SK-N-MC (cell line): Measurements from ENCODE around the gene SLC35F1.

ENCODE experiments used
- DNase-seq: peaks from one replicate; pipeline ENCODE4 v3.0.0-alpha.2; 2011; ENCODE audit warnings: low read depth, low spot score
- H3K27ac ChIP-seq: fragments of 200-600 bp; sonication (generic); 2 replicates; pipeline ENCODE4 v1.5.1; 2016; ENCODE audit warnings: mixed run types
- H3K36me3 ChIP-seq: fragments of 200-600 bp; sonication (generic); 2 replicates; pipeline ENCODE4 v1.6.1; 2017; ENCODE audit warnings: antibody characterized with exemption, low read length, mixed read lengths; ENCODE audit not compliant: insufficient read depth
- H3K4me3 ChIP-seq: fragments of 200-600 bp; sonication (generic); 2 replicates; pipeline ENCODE4 v1.5.1; 2016
- H3K9ac ChIP-seq: fragments of 200-600 bp; sonication (generic); 2 replicates; pipeline ENCODE4 v1.8.0; 2017; ENCODE audit warnings: mixed run types, mixed read lengths; ENCODE audit not compliant: insufficient read length
- H3K9me3 ChIP-seq: fragments of 200-600 bp; sonication (generic); 2 replicates; pipeline ENCODE4 v1.6.1; 2017; ENCODE audit warnings: low read depth, mild to moderate bottlenecking, antibody characterized with exemption, low read length, moderate library complexity, mixed read lengths
- EZH2 ChIP-seq: fragments of 200-600 bp; sonication (generic); IDR thresholded peaks from one replicate; pipeline ENCODE4 v1.6.1; 2017; ENCODE audit warnings: antibody characterized with exemption
- FOXP2 ChIP-seq: optimal IDR thresholded peaks from 2 replicates; pipeline ENCODE3; 2011; ENCODE audit warnings: mild to moderate bottlenecking, moderate library complexity; ENCODE audit not compliant: insufficient read depth; ENCODE audit errors: extremely low read length, control extremely low read depth
- POLR2AphosphoS5 ChIP-seq: IDR thresholded peaks from 2 replicates; pipeline ENCODE4 v1.6.1; 2012; ENCODE audit warnings: mild to moderate bottlenecking, low read depth, low read length, borderline replicate concordance

The SLC35F1 gene

DNA sequence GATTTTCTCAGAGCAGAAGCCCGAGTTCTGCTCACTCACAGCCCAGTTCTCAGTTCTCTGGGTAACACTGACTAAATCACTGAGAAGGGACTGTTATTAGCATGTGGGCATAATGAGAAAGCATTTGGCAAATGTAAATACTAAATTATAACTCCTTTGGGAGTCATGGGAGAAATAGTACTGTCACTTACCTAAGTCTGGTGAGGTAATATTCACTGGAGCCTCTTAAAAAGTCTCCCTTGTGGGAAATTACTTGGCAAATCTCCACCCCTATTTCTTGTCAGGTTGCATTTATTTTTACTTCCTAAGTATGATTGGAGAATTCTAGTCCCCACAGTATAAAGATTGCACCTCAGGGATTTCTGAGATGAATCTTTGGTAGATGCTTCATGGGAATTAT, 254.3 kb downstream of the SLC35F1 start:
- no peak overlapping the region for H3K9ac ChIP-seq
- no peak for DNase-seq
- H3K36me3 ChIP-seq: no peaks in the 10 kb centered on the region
- TF ChIP-seq FOXP2: no peak
- TF ChIP-seq POLR2AphosphoS5: no peak
- no peak for TF ChIP-seq EZH2
- no peak overlapping the region for H3K4me3 ChIP-seq
- no peak overlapping the region for H3K27ac ChIP-seq
- H3K9me3 ChIP-seq: no peaks in the 10 kb centered on the region

DNA sequence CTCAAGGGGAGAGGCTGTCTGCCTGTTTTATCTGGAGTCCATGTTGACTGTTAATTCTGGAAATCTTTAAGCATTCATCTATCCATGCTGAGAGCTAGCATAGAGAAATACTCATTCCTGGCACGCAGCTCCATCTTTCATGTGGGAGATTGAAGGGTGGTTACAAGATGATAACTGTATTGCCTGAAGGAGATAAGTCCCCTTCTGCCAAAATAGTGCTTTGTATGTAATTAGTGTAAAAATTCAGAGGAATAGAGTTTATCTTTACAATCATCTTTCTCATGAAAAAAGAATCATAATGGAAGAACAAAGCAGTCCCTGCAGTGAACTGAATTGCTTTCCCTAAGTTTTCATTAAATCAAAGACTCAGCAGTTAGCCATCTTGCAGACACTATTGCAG, 256.5 kb downstream of the SLC35F1 start:
- H3K36me3 ChIP-seq: no peaks in the 10 kb centered on the region
- TF ChIP-seq POLR2AphosphoS5: peak; percentile 29; the same call in 1 of the 2 replicates
- TF ChIP-seq FOXP2: no peak
- H3K9ac ChIP-seq: no peak overlapping the region
- no peak for DNase-seq
- H3K27ac ChIP-seq: peak overlapping the region; percentile 16; the same call in 1 of the 2 replicates
- no peaks in the 10 kb centered on the region for H3K9me3 ChIP-seq
- peak overlapping the region; percentile 31 for H3K4me3 ChIP-seq

DNA sequence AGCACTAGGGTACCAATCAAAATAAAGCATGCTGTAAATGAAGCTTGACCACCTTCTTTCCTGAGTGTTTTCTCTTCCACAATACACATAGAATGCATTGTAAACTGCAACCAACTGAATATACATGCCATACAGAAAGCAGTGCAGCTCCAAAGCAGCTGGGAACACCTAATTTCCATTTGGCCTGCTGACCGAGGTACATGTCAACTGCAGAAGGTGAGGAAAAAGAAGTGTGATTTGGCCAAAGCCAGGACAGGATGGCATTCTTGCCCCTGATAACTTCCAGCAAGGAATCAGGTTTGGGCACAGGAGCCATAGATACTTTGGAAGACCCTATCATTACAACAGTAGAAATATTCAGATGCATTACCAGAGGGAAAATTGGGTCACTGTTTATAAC, 258.4 kb downstream of the SLC35F1 start:
- H3K4me3 ChIP-seq: no peak overlapping the region
- no peak overlapping the region for H3K27ac ChIP-seq
- TF ChIP-seq POLR2AphosphoS5 (no peak), EZH2 (no peak), FOXP2 (no peak)
- H3K9me3 ChIP-seq: no peaks in the 10 kb centered on the region
- H3K36me3 ChIP-seq: no peaks in the 10 kb centered on the region
- H3K9ac ChIP-seq: no peak overlapping the region
- no peak for DNase-seq

DNA sequence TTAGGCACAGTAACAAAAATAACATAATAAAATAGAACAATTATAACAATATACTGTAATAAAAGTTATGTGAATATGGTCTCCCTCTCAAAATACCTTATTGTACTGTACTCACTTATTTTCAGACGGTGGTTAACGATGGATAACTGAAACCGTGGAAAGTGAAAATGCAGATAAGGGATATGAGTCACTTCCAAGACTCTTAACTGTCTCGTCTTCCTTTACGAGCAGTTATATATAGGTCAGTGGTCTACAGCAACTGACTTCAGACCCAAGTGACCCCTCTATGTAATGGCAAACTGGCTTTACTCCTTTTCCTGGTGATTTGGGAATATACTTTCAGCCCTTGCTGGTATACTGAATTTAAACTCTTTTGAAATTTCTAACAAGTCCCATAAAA, 261.4 kb downstream of the SLC35F1 start:
- no peaks in the 10 kb centered on the region for H3K36me3 ChIP-seq
- no peak overlapping the region for H3K9ac ChIP-seq
- no peak for TF ChIP-seq POLR2AphosphoS5
- no peak for TF ChIP-seq EZH2
- no peak for TF ChIP-seq FOXP2
- no peak overlapping the region for H3K27ac ChIP-seq
- H3K9me3 ChIP-seq: peaks cover 1% of the 10 kb centered on the region; the same call in 1 of the 2 replicates
- H3K4me3 ChIP-seq: no peak overlapping the region
- no peak for DNase-seq

DNA sequence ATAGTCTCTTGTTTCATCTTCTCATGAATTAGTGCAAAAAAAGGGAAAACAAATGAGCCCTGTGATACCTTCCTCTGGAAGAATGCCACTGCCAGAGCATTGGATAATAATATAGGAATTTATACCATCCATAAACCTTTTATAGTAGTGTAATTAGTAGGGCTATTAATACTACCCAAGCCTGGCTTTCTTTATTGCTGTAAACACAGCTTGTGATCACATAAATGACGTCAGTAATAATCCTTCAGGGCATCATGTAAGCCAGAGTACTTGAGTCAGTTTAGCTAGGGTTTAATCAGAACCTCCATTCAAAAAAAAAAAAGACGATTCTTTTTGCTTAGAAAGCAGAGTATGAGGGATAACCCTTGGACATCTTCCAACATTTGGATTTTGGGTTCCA, 264.8 kb downstream of the SLC35F1 start:
- DNase-seq: peak; percentile 97
- no peak overlapping the region for H3K9ac ChIP-seq
- peak overlapping the region; percentile 28; the same call in 1 of the 2 replicates for H3K27ac ChIP-seq
- 0 out of 2 replicates have a peak, but pooled peaks cover 2% of the 10 kb centered on the region for H3K36me3 ChIP-seq
- H3K9me3 ChIP-seq: peaks cover 11% of the 10 kb centered on the region; the same call in 1 of the 2 replicates
- no peak overlapping the region for H3K4me3 ChIP-seq
- TF ChIP-seq POLR2AphosphoS5 (peak; percentile 61; the same call in 1 of the 2 replicates), FOXP2 (peak; percentile 41), EZH2 (no peak)

DNA sequence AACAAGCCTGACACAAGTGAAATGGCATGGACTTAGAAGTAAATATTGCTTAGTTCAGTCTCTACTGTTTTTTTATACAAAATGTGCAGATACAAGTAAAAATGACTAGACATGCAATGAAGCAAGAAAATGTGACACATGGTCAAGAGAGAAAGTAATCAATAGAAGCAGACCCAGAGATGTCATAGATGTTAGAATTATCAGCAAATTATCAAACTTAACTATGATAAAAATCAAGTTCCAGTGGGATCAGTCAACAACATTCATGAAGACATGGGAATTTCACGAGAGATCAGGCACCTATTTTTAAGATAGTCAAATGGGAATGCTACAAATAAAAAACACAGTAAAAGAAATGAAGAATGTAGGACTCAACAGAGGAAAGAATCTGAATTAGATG, 267.0 kb downstream of the SLC35F1 start:
- H3K9me3 ChIP-seq: peaks cover 11% of the 10 kb centered on the region; the same call in 1 of the 2 replicates
- TF ChIP-seq FOXP2: no peak
- no peak for TF ChIP-seq POLR2AphosphoS5
- TF ChIP-seq EZH2: no peak
- no peak overlapping the region for H3K4me3 ChIP-seq
- DNase-seq: no peak
- H3K36me3 ChIP-seq: 0 out of 2 replicates have a peak, but pooled peaks cover 2% of the 10 kb centered on the region
- no peak overlapping the region for H3K27ac ChIP-seq
- no peak overlapping the region for H3K9ac ChIP-seq

DNA sequence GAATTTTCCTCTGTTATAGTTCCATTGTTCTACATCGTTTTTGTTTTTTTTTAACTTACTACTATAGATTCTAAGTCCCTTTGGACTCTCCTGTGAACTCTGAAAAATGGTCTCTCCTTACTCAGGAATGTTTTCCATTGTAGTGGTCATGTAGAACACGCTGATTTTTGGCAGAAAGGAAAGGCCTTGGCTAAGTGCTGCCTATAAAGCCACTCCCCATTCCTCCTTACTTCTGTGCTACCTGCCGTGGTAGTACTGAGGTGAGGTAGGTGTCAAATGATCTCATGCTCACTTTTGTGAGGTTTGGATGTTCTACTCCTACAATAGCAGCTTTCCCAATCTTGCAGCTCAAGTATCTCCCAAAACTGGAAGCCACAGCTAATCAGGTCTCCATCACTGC, 270.7 kb downstream of the SLC35F1 start:
- no peak for TF ChIP-seq EZH2
- TF ChIP-seq FOXP2: no peak
- TF ChIP-seq POLR2AphosphoS5: no peak
- 0 out of 2 replicates have a peak, but pooled peaks cover 2% of the 10 kb centered on the region for H3K36me3 ChIP-seq

DNA sequence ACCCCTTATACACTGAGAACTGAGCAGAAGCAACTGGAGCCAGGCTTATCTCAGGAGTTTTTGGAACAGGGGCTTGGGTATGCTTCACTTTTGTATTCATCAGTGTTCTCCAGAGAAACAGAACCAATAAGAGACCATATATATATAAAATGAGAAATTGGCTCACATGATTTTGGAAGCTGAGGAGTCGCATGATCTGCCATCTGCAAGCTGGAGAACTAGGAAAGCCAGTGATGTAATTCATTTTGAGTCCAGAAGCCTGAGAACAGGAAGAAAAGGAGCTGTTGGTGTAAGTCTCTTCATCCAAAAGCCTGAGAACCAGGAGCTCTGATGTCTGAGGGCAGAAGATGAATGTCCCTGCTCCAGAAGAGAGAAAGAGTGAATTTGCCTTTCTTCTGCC, 272.0 kb downstream of the SLC35F1 start:
- H3K27ac ChIP-seq: no peak overlapping the region
- no peak overlapping the region for H3K4me3 ChIP-seq
- DNase-seq: no peak
- TF ChIP-seq POLR2AphosphoS5: no peak
- no peak for TF ChIP-seq EZH2
- no peaks in the 10 kb centered on the region for H3K36me3 ChIP-seq
- peaks cover 3% of the 10 kb centered on the region; the same call in 1 of the 2 replicates for H3K9me3 ChIP-seq
- no peak overlapping the region for H3K9ac ChIP-seq

More for the DNA sequence above, 270.7 kb downstream of the SLC35F1 start:
- Histone ChIP-seq H3K9me3 (peaks cover 11% of the 10 kb centered on the region; the same call in 1 of the 2 replicates), H3K4me3 (no peak overlapping the region), H3K9ac (no peak overlapping the region), H3K27ac (no peak overlapping the region)
- DNase-seq: no peak
